ENCODE data around the gene CCDC85C.

CCDC85C gene

GRCh38 chr14:99628887-99629618, 25.0 kb upstream of the CCDC85C start:
- peak; percentile 58 for DNase-seq

GRCh38 chr14:99627510-99628381, 23.7 kb upstream of the CCDC85C start:
- no peak for DNase-seq

GRCh38 chr14:99627100-99627499, 23.1 kb upstream of the CCDC85C start:
- DNase-seq = no peak

- DNase-seq = no peak
Observed at GRCh38 chr14:99626041-99626648, 22.1 kb upstream of the CCDC85C start.

GRCh38 chr14:99625476-99625875, 21.5 kb upstream of the CCDC85C start:
- DNase-seq = no peak

GRCh38 chr14:99624971-99625370, 21.0 kb upstream of the CCDC85C start:
- DNase-seq = no peak

- DNase-seq = no peak
Observed at GRCh38 chr14:99624024-99624423, 20.0 kb upstream of the CCDC85C start.

GRCh38 chr14:99621948-99622347, 17.9 kb upstream of the CCDC85C start:
- DNase-seq = no peak

GRCh38 chr14:99619835-99620834, 16.1 kb upstream of the CCDC85C start:
- no peak for DNase-seq

- no peak for DNase-seq
Observed at GRCh38 chr14:99616832-99617800, 13.1 kb upstream of the CCDC85C start.

- DNase-seq = no peak
Observed at GRCh38 chr14:99615497-99616157, 11.6 kb upstream of the CCDC85C start.

GRCh38 chr14:99612738-99613330, 8.8 kb upstream of the CCDC85C start:
- DNase-seq = peak; percentile 57

GRCh38 chr14:99612071-99612737, 8.2 kb upstream of the CCDC85C start:
- DNase-seq = peak; percentile 36

- no peak for DNase-seq
Observed at GRCh38 chr14:99611646-99612045, 7.6 kb upstream of the CCDC85C start.

- no peak for DNase-seq
Observed at GRCh38 chr14:99609245-99610170, 5.5 kb upstream of the CCDC85C start.

GRCh38 chr14:99608591-99608990, 4.6 kb upstream of the CCDC85C start:
- no peak for DNase-seq

- DNase-seq = no peak
Observed at GRCh38 chr14:99606359-99606758, 2.4 kb upstream of the CCDC85C start.

GRCh38 chr14:99605299-99605961, 1.4 kb upstream of the CCDC85C start:
- peak; percentile 92 for DNase-seq
